Measurements from ENCODE around the gene MRNIP.

Gene MRNIP

DNA sequence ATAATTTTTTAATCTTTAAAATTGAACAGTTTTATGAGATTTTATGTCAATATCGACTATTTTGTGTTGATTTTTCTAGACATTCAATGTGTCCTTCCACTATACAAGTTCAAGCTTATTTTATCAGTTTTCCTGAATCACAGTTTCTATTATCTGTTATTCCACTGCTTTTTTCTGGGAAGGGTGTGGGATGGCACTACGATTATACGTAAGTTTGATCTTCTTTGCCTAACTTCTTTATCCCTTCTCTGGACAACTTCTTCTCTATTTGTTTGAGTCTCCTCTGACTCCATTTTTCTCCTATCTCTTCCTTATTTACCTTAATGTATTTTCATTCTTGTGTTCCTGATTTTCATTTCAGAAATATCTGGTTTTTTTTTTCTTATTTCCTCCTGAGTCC is 24.5 kb upstream of the MRNIP start:
- Histone ChIP-seq H3K27me3 (ENCODE audit: low read length) (no peaks in the 10 kb centered on the region), H3K9me3 (ENCODE audit: insufficient read depth, low read length) (peaks cover 26% of the 10 kb centered on the region; the same call in 1 of the 2 replicates), H3K9ac (ENCODE audit: low read length) (no peak overlapping the region), H3K9me2 (replicated peaks; ENCODE audit: insufficient read depth, low read length) (no peaks in the 10 kb centered on the region), H3K79me2 (ENCODE audit: insufficient read depth, low read length) (no peaks in the 10 kb centered on the region), H3K27ac (ENCODE audit: low read depth, low read length) (no peak overlapping the region), H3K4me3 (ENCODE audit: insufficient read depth, low read length, poor library complexity, severe bottlenecking) (no peak overlapping the region), H3K4me2 (ENCODE audit: low read depth, low read length, poor library complexity, severe bottlenecking) (no peak overlapping the region), H3K36me3 (ENCODE audit: low read length) (peaks cover 26% of the 10 kb centered on the region), H3F3A (ENCODE audit: insufficient read depth) (no peaks in the 10 kb centered on the region; the same call in 1 of the 2 replicates), H2AFZ (ENCODE audit: low read depth, low read length, severe bottlenecking) (no peak overlapping the region), H4K20me1 (ENCODE audit: low read depth, low read length) (no peaks in the 10 kb centered on the region)
- TF ChIP-seq, protein P1, sequence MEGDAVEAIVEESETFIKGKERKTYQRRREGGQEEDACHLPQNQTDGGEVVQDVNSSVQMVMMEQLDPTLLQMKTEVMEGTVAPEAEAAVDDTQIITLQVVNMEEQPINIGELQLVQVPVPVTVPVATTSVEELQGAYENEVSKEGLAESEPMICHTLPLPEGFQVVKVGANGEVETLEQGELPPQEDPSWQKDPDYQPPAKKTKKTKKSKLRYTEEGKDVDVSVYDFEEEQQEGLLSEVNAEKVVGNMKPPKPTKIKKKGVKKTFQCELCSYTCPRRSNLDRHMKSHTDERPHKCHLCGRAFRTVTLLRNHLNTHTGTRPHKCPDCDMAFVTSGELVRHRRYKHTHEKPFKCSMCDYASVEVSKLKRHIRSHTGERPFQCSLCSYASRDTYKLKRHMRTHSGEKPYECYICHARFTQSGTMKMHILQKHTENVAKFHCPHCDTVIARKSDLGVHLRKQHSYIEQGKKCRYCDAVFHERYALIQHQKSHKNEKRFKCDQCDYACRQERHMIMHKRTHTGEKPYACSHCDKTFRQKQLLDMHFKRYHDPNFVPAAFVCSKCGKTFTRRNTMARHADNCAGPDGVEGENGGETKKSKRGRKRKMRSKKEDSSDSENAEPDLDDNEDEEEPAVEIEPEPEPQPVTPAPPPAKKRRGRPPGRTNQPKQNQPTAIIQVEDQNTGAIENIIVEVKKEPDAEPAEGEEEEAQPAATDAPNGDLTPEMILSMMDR (IDR thresholded peaks at IDR 0.05; ENCODE audit: insufficient read depth, low read length, poor library complexity, severe bottlenecking), result no peak

DNA sequence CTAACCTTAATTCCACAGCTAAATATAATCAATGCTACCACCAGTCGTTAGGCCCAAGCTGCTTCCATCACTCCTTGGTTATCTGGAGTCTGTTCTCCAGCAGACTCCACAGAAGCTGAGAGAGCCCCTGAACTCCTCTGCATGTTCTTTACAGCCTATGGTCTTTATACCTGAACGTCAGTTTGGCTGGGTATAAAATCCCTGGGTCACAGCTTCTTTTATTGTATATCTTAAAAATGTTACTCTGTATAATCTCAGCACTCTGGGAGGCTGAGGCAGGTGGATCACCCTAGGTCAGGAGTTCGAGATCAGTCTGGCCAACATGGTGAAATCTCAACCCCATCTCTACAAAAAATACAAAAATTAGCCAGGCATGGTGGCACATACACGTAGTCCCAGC is 23.7 kb upstream of the MRNIP start:
- Histone ChIP-seq H3K27ac (ENCODE audit: low read depth, low read length) (no peak overlapping the region), H3K9ac (ENCODE audit: low read length) (no peak overlapping the region), H3K9me3 (ENCODE audit: insufficient read depth, low read length) (peaks cover 26% of the 10 kb centered on the region; the same call in 1 of the 2 replicates), H3K36me3 (ENCODE audit: low read length) (peaks cover 26% of the 10 kb centered on the region), H4K20me1 (ENCODE audit: low read depth, low read length) (no peaks in the 10 kb centered on the region), H3F3A (ENCODE audit: insufficient read depth) (no peaks in the 10 kb centered on the region; the same call in 1 of the 2 replicates), H3K27me3 (ENCODE audit: low read length) (no peaks in the 10 kb centered on the region), H2AFZ (ENCODE audit: low read depth, low read length, severe bottlenecking) (no peak overlapping the region), H3K4me2 (ENCODE audit: low read depth, low read length, poor library complexity, severe bottlenecking) (no peak overlapping the region), H3K4me3 (ENCODE audit: insufficient read depth, low read length, poor library complexity, severe bottlenecking) (no peak overlapping the region), H3K9me2 (replicated peaks; ENCODE audit: insufficient read depth, low read length) (no peaks in the 10 kb centered on the region), H3K79me2 (ENCODE audit: insufficient read depth, low read length) (no peaks in the 10 kb centered on the region)
- no peak for TF ChIP-seq EZH2phosphoT487 (conservative IDR thresholded peaks at IDR 0.05; ENCODE audit: low read length)
- TF ChIP-seq, protein P1 (IDR thresholded peaks at IDR 0.05; ENCODE audit: insufficient read depth, low read length, poor library complexity, severe bottlenecking), result no peak

DNA sequence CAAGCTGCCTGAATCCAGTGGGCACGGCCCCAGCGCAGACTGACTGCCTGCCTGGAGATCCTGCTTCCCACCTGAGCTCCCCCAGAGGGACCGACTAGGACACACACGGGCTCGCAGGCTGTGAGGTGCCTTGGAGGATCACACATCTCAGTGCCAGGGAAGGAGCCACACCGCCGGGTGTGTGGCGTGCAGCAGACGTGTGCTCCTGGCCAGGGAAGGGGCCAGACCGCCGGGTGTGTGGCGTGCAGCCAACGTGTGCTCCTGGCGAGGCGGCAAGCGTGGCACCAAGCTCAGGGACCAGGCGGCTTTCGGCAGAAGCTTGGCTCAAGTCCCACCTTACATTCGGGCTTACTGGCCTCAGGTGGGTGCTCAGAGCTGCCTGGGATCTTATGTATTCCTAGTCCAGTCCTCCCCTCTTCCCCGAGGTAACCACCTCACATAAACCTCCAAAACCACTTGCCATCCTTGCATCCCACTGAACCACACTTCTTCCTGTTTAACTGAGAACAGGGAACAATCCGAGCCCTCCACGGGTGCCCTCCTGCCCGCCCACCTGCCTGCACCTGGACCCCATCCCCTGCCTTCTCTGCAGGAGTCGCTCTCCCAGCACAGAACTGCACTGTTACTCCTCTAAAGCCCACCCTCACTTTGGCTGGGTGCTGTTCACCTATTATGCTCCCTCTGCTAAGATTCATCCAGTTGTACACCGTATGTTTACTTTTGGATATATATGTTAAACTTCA is 22.4 kb upstream of the MRNIP start:
- H3K4me2 ChIP-seq (ENCODE audit: low read depth, low read length, poor library complexity, severe bottlenecking), result no peak overlapping the region
- H3K27me3 ChIP-seq (ENCODE audit: low read length), result no peaks in the 10 kb centered on the region
- no peak overlapping the region for H2AFZ ChIP-seq (ENCODE audit: low read depth, low read length, severe bottlenecking)
- no peaks in the 10 kb centered on the region for H3K9me2 ChIP-seq (replicated peaks; ENCODE audit: insufficient read depth, low read length)
- H3K4me3 ChIP-seq (ENCODE audit: insufficient read depth, low read length, poor library complexity, severe bottlenecking), result no peak overlapping the region
- no peaks in the 10 kb centered on the region; the same call in 1 of the 2 replicates for H3F3A ChIP-seq (ENCODE audit: insufficient read depth)
- H3K79me2 ChIP-seq (ENCODE audit: insufficient read depth, low read length), result no peaks in the 10 kb centered on the region
- H3K27ac ChIP-seq (ENCODE audit: low read depth, low read length), result no peak overlapping the region
- H4K20me1 ChIP-seq (ENCODE audit: low read depth, low read length), result no peaks in the 10 kb centered on the region
- H3K9me3 ChIP-seq (ENCODE audit: insufficient read depth, low read length), result peaks cover 26% of the 10 kb centered on the region; the same call in 1 of the 2 replicates
- peaks cover 26% of the 10 kb centered on the region for H3K36me3 ChIP-seq (ENCODE audit: low read length)
- H3K9ac ChIP-seq (ENCODE audit: low read length), result no peak overlapping the region
- TF ChIP-seq, protein P1 (IDR thresholded peaks at IDR 0.05; ENCODE audit: insufficient read depth, low read length, poor library complexity, severe bottlenecking), result no peak
- TF ChIP-seq EZH2phosphoT487 (conservative IDR thresholded peaks at IDR 0.05; ENCODE audit: low read length), result no peak

Measured in SU-DHL-6 (cell line).